GM19438 (cell line): ENCODE results near the gene MTHFD2L.
"Not testable (repeated sequence)": the region's sequence is repeated elsewhere in the genome, so short reads cannot be mapped to it uniquely, and the experiment has no call there.

Experiments
- ATAC-seq: cut with Tn5 transposase; IDR thresholded peaks from one replicate; pipeline ENCODE4 v1.9.1; 2021; ENCODE audit warnings: low read depth; ENCODE audit not compliant: unreplicated experiment

Gene MTHFD2L

DNA sequence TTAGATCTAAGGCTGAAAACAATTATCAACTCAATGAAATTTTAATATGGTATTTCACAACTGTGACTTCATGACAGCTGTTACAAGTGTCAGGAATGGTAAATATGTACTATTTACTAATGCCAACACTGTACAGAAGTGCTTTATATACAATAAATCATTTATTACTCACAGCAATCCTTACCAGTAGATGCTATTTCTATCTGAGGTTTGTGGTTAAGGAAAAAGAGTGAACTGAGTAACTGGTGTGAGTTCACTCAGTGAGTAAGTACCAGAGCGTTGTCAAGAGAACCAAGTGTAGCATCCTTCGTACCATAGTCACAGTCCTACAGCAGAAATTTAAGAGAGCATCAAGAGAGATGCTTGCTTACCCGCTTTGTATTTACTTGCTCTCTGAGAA lies 23.3 kb downstream of the MTHFD2L start:
- ATAC-seq = no peak

DNA sequence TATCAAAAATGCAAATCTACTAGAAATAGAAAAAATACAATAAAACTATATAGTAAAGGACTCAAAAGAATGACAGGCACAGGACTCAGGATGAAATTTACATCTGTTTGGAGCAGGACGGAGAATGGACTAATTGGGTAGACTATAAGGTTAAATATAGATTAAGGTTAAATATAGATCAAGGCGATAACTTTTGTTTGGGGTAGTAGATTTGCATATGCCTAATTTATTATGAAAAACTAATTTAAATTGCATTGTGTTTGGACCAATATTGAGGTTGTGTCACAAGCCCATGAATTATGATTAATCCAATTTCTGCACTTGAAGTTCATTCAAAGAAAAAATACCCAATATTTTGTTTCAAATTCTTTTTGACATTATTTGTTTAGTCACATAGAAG lies 31.0 kb downstream of the MTHFD2L start:
- ATAC-seq = no peak

DNA sequence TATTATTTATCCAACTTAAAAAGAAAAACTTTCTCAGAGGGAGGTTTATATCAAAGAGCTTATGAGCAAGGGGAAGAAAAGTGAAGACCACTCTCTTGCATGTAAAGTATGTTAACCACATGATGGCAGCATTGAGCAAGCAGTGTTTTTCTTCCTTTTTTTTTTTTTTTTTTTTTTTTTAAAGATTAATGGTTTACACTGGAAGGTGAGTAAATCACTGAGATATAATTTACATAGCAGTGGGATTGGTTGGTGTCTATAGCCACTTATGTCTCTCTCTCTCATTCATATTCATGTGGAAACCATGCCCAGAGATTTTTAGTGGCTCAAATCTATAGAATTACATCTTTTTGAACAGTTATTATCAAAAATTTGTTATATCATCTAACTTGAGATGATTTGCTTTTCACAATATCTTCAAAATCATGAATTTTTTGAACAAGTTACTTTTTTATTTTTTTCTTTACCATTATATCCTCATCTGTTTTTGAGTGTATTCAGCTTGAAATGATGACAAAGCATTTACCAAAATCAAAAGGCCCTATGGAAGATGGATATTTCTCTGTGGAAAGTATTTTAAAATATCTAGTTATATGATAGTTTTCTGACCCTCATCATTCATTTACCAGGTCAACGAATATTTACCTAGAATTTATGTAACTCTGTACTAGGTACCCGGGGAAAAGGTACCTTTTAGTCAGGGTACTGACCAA lies 31.6 kb downstream of the MTHFD2L start:
- ATAC-seq = no peak

DNA sequence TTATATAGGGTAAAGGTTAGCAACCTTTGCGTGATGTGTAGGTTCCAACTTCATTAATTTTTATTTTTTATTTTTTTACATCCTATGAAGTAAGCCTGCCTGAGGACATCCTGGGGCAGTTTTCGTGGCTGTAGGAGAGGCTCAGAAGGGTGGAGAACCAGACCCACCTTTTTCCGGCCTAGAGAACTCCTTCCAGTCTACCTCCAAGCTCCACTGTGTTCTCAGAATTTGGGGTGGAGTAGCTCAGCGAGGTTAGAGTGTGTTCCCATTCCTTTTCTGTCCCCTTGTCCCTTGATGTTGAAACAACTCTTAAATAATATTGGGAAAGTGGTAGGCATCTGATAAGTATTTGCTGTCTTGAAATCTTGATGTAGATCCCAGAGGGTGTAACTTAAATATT lies 32.4 kb downstream of the MTHFD2L start:
- no peak for ATAC-seq

DNA sequence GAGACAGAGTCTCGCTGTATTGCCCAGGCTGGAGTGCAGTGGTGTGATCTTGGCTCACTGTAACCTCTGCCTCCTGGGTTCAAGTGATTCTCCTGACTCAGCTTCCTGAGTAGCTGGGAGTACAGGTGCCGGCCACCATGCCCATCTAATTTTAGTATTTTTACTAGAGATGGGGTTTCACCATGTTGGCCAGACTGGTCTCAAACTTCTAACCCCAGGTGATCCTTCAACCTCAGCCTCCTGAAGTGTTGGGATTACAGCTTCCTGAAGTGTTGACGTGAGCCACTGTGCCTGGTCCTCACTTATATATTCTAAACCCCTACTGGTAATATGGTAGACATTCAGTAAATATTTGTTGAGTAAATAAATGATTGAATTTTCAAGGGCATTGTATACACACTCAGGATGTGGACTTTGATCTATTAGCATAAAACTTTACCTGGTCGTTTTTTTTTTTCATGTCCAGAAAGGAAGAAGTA lies 33.0 kb downstream of the MTHFD2L start:
- ATAC-seq = no peak

DNA sequence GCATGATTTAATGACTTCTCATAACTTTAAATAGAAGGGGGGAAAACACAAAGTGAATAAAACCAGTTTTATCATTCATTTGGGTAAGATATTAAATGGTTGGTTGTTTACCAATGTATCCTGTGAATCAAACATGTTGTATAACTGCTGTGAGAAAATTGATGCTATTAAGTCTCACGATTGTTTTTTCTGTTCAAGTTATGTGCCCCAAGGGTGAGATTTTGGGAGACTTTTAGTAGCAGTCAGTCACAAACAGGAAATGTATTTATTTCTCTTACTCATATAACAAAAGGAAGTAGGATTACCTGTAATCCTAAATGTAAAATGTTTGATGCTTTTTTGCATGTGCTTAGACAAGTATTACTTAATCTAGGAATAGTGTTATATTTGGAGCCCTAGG lies 39.2 kb downstream of the MTHFD2L start:
- ATAC-seq = no peak

DNA sequence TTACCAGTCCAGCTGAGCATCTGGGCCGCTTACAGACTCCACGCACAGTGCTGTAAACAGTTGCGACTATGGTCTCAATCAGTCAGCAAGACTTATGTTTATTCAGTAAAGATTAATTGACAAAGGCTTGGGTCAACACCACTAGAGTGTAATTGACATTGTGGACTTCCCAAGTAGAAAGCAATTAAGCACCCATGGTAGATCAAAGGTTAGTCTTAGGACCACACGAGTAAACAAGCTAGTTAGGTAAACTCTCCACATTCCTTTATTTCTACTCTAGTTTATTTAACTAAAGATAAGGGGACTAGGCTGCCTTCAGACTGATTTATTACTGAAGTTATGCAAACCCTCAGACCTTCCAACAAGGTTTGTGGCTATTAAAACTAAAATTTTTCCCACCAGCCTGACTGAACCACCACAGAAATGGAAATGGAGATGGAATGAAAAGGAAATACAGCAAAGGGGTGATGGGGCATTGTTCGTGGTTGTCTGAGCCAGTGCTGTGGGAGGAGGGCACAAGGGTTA lies 44.2 kb downstream of the MTHFD2L start:
- no peak for ATAC-seq

DNA sequence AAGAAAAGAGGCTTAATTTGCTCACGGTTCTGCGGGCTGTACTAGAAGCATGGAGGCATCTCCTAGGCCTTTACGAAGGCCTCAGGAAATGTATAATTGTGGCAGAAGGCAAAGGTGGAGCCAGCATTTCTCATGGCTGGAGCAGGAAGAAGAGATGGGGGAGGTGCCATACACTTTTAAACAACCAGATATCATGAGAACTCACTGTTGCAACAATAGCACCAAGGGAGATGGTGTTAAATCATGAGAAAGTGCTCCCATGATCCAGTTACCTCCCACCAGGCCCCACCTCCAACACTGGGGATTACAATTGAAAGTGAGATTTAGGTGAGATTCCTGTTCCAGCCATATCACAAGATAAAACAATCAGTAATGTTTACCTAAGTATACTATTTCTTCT lies 45.5 kb downstream of the MTHFD2L start:
- no peak for ATAC-seq

DNA sequence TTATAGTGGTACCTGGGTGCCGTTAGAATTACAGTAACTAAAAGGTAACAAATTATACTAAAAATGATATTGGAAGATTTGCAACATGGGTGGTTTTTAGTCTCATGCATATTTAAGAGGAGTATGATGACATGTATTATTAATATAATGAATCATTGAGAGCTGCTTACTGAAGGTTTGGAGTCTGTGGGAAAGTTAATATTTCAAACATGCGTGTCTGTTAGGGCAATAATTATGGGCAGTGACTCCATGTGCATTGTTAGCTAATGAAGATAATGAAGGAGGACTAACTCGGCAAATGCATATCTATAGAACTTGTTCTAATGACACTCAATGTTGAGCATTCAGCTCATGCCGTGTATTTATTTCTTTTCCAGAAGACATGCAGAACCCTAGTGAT lies 47.1 kb downstream of the MTHFD2L start:
- no peak for ATAC-seq

DNA sequence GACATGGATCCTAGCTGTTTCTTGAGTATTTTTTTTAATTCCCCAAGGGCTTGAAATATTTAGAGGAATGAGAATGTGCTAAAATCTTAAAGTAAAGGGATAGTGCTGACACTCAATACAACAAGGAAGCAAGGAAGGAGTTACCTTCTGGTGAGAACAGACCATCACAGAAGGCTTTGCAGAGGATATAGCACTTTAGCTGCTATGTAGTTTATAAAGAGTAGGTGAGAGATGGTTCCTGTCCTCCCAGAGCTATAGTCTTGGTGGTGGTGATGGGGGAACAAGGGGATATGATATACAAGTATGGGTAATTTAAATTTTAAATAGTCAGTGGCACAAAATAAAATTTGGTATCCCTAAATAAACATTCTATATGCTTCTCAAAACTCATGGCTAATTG lies 47.6 kb downstream of the MTHFD2L start:
- ATAC-seq = no peak

DNA sequence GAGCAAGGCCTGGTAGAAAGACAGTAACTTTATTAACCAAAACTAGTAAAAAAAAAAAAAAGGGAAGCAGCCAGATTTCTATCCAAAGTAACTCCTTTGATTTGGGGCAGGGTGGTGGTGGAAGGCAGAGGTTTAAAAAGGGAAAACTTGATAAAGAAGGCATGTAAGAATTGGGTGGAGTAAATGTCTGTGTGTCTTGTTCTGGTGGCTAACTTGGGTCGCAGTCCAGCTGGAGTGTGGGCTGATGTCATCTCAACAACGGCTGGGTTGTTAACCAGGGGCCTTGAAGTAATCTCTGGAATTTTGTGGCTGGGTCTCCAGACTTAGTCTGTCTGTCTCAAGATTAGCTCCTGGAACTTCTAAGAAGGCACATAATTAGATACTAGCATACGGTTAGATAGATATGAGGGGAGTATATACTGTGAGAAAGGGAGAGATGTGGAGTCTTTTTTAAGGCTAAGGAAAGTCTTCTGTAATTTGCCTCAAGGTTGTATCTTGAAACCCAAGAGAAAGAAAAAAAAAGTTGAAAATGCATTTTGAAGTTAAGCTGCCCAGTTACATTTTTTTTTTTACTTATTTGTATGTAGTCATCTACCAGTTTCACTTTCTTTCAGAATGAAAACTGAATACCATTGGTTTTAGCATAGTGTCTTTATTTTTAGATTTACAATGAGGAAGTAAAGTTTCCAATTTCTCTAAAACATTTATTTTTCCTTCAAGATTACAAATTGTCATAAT lies 48.3 kb downstream of the MTHFD2L start:
- peak; percentile 85 for ATAC-seq

DNA sequence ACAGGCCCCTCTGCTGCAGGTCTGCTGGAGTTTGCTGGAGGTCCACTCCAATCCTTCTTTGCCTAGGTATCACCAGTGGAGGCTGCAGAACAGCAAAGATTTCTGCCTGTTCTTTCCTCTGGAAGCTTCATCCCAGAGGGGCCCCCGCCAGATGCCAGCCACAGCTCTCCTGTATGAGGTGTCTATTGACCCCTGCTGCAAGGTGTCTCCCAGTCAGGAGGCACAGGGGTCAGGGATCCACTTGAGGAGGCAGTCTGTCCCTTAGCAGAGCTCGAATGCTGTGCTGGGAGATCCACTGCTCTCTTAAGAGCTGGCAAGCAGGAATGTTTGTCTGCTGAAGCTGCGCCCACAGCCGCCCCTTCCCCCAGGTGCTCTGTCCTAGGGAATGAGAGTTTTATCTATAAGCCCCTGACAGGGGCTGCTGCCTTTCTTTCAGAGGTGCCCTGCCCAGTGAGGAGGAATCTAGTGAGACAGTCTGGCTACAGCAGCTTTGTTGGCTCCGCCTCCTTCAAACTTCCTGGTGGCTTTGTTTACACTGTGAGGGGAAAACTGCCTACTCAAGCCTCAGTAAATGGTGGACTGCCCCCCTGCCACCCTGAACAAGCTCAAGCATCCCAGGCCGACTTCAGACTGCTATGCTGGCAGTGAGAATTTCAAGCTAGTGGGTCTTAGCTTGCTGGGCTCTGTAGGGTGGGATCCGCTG lies 56.7 kb downstream of the MTHFD2L start:
- not testable (repeated sequence) for ATAC-seq

DNA sequence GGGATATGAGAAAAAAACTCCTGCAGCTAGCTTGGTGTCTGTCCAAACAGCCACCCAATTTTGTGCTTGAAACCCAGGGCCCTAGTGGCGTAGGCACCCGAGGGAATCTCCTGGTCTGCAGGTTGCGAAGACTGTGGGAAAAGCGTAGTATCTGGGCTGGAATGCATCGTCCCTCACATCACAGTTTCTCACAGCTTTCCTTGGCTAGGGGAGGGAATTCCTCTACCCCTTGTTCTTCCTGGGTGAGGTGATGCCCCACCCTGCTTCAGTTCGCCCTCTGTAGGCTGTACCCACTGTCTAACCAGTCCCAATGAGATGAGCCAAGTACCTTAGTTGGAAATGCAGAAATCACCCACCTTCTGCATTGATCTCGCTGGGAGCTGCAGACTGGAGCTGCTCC lies 57.3 kb downstream of the MTHFD2L start:
- not testable (repeated sequence) for ATAC-seq

DNA sequence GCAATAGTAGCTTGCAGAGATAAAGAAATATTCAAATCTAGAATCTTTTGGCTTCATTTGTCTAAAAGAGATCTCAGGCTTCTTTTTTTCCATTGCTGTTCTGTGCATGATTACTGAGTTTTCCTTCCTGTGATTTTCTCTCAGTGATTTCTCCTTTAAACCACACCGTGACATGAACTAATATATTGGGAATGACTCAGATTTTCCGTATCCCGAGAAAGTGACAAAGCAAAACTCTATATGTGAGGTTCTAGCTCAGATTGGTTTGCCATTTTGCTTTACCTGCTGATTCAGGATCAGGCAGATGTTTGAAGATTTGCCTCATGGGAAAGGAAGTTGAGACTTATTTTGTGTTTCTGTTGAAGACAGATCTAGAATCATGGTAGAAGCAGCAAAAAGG lies 59.4 kb downstream of the MTHFD2L start:
- no peak for ATAC-seq

DNA sequence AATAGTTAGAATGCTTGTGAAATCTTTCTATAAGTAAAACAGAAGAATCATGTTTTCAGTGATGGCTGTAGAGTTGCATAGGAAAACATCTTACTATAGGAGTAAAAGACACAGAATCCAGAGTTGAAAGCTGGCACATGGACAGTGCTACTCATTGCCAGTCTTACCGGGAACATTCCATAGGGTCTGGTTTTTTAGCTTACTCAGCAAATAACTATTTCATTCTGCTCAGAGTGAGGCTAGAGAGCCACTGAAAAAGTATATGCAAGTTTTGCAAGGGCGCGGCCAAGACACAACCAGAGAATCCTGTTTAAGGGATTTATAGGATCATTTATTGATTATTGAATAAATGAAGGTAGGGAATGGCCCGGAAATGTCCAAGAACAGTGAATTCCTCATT lies 60.3 kb downstream of the MTHFD2L start:
- ATAC-seq = no peak

DNA sequence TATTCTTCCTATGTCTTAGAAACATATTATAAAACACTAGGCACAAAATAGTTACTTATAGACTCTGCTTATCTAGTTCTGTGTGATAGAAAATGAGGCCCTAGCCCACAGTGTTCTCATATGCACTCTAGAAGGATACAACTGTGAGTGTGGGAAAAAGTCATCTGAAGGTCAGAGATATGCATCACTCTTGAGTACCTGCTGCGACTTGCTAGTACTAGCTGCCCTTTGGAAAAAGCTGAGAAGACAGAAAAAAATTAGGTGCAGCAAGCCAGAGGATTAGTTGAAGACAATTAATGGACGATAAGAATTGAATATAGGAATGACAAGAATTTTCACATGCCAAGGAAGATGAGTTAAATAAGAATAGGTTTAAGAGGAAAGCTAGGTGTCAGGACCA lies 61.3 kb downstream of the MTHFD2L start:
- no peak for ATAC-seq

DNA sequence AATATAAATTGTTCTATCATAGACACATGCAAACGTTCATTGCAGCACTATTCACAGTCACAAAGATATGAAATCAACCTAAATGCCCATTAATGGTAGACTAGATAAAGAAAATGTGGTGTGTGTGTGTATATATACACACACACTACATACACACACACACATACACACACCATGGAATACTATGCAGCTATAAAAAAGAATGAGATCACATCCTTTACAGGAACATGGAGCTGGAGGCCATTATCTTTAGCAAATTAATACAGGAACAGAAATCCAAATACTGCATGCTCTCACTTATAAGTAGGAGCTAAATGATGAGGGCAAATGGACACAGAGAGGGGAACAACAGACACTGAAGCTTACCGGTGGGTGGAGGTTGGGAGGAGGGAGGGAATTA lies 65.2 kb downstream of the MTHFD2L start:
- no peak for ATAC-seq

DNA sequence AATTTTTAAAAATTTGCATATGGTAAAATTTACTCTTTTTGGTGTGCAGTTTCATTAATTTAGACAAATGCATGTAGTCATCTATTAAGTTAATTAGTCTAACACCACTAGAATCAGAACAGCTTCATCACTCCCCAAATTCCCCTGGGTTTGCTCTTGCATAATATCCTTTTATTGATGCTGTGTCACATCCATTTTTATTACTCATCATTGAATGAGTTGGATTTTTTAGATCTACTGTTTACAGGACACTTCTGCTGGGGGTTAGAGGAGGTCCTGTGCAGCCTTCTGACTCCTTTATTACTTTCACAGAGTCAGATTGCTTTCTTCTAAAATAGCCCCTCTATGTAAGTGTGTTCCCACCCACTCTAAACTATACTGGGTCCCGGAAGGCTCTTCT lies 65.9 kb downstream of the MTHFD2L start:
- no peak for ATAC-seq

DNA sequence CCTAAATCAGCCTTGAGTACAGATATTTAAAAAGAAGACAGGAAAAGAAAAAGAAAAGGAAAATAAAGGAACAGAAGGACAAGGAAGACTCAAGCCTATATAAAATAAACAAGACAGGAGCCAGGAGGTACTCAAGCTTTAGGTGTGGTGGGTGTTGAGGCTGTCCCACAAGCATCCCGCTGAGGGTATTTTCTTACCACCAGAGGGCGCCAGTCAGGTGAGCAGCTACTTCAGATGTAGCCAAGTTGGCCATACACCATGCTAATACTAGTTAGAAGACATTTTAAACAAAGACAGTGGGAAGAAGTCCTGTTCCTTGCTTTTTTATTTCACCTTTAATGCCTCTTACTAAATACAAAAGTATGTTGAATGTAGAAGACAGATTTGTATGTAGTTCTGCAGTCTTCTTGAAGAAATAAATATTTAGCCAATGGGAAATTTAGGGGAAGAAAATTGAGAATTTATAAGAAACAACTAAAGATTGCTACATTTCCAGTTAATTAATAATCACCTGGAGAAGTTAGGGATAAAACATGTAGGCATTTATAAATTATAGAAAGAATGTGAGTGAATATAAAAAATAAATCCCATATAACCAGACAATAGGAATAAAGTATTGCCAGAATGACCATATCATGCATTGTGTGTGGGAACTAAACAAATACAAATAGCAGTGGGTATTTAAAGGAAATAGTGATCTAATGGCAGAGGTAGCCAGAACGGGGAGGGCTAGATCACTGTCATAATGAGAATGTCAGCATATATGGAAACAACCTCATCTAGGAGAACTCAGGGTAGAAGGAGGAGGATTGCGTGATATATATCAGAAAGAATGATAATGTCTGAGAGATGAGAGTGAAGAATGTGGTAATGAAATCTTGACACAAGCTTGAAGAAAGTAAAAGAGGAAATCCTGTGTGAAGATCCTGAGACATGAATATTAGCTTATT lies 71.0 kb downstream of the MTHFD2L start:
- peak; percentile 88 for ATAC-seq

DNA sequence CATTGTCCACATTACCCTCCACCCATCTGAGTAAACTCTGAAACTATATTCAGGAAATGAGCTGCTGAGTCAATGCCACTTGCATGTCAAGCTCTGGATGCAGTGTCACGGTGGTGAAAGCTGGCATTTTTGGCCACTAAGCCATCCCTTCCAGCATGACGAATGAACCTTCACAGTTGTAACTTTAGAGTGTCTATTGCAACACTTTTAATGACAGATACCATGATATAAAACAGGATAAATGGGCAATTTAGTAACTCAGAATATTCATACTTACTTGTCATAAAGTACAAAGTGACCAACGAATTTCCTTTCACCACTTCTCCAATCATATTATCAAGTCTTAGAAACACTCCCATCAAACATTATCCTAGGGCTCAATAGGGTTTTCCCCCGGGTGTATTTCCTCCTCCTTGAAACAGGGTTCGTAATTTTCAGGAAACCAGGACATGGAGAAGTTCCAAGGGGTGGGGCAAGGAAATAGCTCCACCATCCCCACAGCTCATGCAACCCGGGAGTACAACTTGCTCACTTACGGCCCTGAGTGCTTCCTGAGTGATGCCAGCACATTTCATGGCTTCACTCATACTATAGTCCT lies 73.1 kb downstream of the MTHFD2L start:
- no peak for ATAC-seq
